Type B pancreatic cell (in vitro differentiated cells): ENCODE results near the gene PASK. TPM values are rescaled to one million over a fixed set of nuclear protein-coding genes. Genes with fewer than 3 reads are reported as not detected.

Experiments
- DNase-seq: peaks from one replicate; pipeline ENCODE4 v3.0.0; 2021; ENCODE audit warnings: mixed read lengths; ENCODE audit not compliant: unreplicated experiment; ENCODE audit errors: extremely low spot score
- H3K27ac Mint-ChIP-seq: 2 replicates; pipeline ENCODE4 v1.8.0; 2021; ENCODE audit warnings: mild to moderate bottlenecking, mixed read lengths
- H3K27me3 Mint-ChIP-seq: 2 replicates; pipeline ENCODE4 v1.8.0; 2021; ENCODE audit warnings: mixed read lengths
- H3K36me3 Mint-ChIP-seq: 2 replicates; pipeline ENCODE4 v1.8.0; 2021; ENCODE audit warnings: mixed read lengths
- H3K4me1 Mint-ChIP-seq: one replicate; pipeline ENCODE4 v1.8.0; 2021; ENCODE audit warnings: mixed read lengths; ENCODE audit not compliant: unreplicated experiment
- H3K4me3 Mint-ChIP-seq: 2 replicates; pipeline ENCODE4 v1.8.0; 2021; ENCODE audit warnings: mild to moderate bottlenecking, mixed read lengths
- H3K9me3 Mint-ChIP-seq: 2 replicates; pipeline ENCODE4 v1.8.0; 2021; ENCODE audit warnings: mixed read lengths
- CTCF ChIP-seq: fragments of 200-600 bp; sonication (generic); conservative IDR thresholded peaks from 2 replicates; pipeline ENCODE4 v1.5.0; 2021; ENCODE audit warnings: antibody characterized with exemption, mild to moderate bottlenecking
- total RNA-seq: library from RNA; stranded (reverse); gene quantifications from 2 replicates; pipeline ENCODE4 v1.2.1, GENCODE V29; 2021; ENCODE audit warnings: low replicate concordance

PASK gene
- total RNA-seq, 1 donor from 2014 or later = 50.9 TPM

- H3K27ac Mint-ChIP-seq = no peak overlapping the region
- no peaks in the 10 kb centered on the region for H3K27me3 Mint-ChIP-seq
- no peak overlapping the region for H3K4me3 Mint-ChIP-seq
- no peak for TF ChIP-seq CTCF
- H3K36me3 Mint-ChIP-seq = peaks cover 8% of the 10 kb centered on the region
- no peaks in the 10 kb centered on the region for H3K9me3 Mint-ChIP-seq
- DNase-seq = no peak
- no peaks in the 10 kb centered on the region for H3K4me1 Mint-ChIP-seq
Measured at GRCh38 chr2:241130316-241130715, 19.0 kb downstream of the PASK start.

- Mint-ChIP-seq H3K27ac (no peak overlapping the region), H3K9me3 (no peaks in the 10 kb centered on the region), H3K36me3 (peaks cover 8% of the 10 kb centered on the region), H3K27me3 (no peaks in the 10 kb centered on the region), H3K4me3 (no peak overlapping the region), H3K4me1 (no peaks in the 10 kb centered on the region)
- DNase-seq = no peak
- TF ChIP-seq CTCF = no peak
Measured at GRCh38 chr2:241129086-241129871, 20.0 kb downstream of the PASK start.

- no peak overlapping the region for H3K4me3 Mint-ChIP-seq
- no peak for TF ChIP-seq CTCF
- peaks cover 8% of the 10 kb centered on the region for H3K36me3 Mint-ChIP-seq
- H3K9me3 Mint-ChIP-seq = no peaks in the 10 kb centered on the region
- no peaks in the 10 kb centered on the region for H3K27me3 Mint-ChIP-seq
- no peak overlapping the region for H3K27ac Mint-ChIP-seq
- no peaks in the 10 kb centered on the region for H3K4me1 Mint-ChIP-seq
- DNase-seq = no peak
Measured at GRCh38 chr2:241128266-241128665, 21.0 kb downstream of the PASK start.

- no peaks in the 10 kb centered on the region for H3K9me3 Mint-ChIP-seq
- no peak overlapping the region for H3K4me3 Mint-ChIP-seq
- H3K27me3 Mint-ChIP-seq = no peaks in the 10 kb centered on the region
- H3K36me3 Mint-ChIP-seq = peaks cover 5% of the 10 kb centered on the region
- DNase-seq = no peak
- no peak for TF ChIP-seq CTCF
- no peak overlapping the region for H3K27ac Mint-ChIP-seq
- H3K4me1 Mint-ChIP-seq = no peaks in the 10 kb centered on the region
Measured at GRCh38 chr2:241126771-241127202, 22.5 kb downstream of the PASK start.

GRCh38 chr2:241126201-241126611, 23.1 kb downstream of the PASK start:
- no peak for DNase-seq

More at GRCh38 chr2:241126201-241126611, 23.1 kb downstream of the PASK start:
- TF ChIP-seq CTCF = no peak
- Mint-ChIP-seq H3K36me3 (peaks cover 6% of the 10 kb centered on the region), H3K4me1 (no peaks in the 10 kb centered on the region), H3K27me3 (no peaks in the 10 kb centered on the region), H3K4me3 (no peak overlapping the region), H3K9me3 (no peaks in the 10 kb centered on the region), H3K27ac (no peak overlapping the region)
